ENCODE measurements around the gene APH1B. TPM values are rescaled to one million over a fixed set of nuclear protein-coding genes. Genes with fewer than 3 reads are reported as not detected.

Gene APH1B
- total and polyA plus RNA-seq, 9 of the 15 experiments (the other 6 are each of a cell fraction or from before 2014, with no cell fraction given) = 5.1 to 9.7 (median 7.0) TPM

DNA sequence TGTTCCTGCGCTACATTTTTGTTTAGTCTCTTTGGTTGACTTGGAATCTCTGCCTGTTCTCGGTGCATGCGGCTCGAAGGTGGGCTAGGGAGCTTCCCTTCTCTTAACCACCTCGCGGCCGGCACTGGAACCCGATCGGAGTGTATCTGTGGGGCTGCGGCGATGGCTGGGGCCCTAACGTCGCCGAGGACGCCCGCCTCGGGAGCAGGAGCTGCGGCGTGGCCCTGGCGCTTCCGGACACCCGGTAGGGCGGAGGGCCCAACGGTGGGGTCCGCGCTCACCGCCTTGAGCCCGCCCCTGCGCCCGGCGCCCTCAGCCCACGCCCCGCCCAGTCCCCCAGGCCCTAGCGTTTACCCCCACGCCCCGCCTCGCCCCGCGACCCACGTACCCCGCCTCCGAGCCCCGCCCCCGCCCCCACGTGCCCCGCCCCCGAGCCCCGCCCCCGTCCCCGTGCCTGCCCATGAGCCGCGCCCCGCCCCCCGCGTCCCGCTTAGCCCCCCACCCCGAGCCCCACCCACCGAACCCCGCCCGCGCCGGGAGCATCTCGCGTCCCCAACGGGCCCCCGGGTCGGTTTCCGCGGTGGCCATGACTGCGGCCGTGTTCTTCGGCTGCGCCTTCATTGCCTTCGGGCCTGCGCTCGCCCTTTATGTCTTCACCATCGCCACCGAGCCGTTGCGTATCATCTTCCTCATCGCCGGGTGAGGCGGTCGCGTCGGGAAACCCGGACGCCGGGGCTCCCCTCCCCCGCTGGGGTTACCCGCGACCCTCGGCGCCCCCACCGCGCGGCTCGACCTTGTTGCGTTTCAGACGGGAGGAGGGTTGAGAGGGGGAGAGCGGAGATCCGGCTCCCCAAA is at the start of gene APH1B (continued):
- TF ChIP-seq KLF16 (IDR thresholded peaks at IDR 0.05) (no peak), POLR2B (IDR thresholded peaks at IDR 0.05; ENCODE audit: low read depth, partially characterized antibody) (peak; percentile 53)

DNA sequence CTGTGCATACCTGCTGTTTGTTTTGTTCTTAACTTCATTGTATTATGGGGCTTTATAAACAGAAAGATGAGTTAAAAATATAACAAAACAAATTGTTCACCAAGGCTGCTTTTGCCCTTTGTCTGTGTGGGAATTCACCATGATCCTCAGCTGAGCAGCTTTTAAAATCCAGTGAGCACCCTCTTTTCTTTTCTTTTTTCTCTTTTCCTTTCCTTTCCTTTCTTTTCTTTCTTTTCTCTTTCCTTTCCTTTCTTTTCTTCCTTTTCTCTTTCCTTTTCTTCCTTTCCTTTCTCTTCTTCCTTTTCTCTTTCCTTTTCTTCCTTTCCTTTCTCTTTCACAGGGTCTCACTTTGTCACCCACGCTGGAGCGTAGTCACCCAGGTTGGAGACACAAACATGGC is 49.7 kb upstream of the APH1B start:
- ChIA-PET POLR2A (interaction anchor here (0.9 to 2.7 kb wide), 5 partner anchors 10 to 32 kb away, joined by 3 to 14 read pairs (median 4); no protein-coding TSS in a partner anchor), CTCF (ENCODE audit: low intra/inter-chr PET ratio) (no interaction called here)
- H3K9ac ChIP-seq (ENCODE audit: insufficient read depth in 1 of 2, low read depth in 2 of 2, low read length in 2 of 2) = peak overlapping the region in 1 of 2 experiments; percentile 49; a peak in 1 of 4 replicates
- no peak overlapping the region for H3K4me2 ChIP-seq (ENCODE audit: insufficient read depth, low read length)
- peaks cover 0 to 19% of the 10 kb centered on the region in 2 experiments; a peak in 3 of 5 replicates for H3K4me1 ChIP-seq (replicated peaks in 1 of 2; ENCODE audit: control insufficient read depth in 2 of 2, insufficient read depth in 2 of 2, low read length in 2 of 2)
- H2AFZ ChIP-seq (ENCODE audit: low read depth, low read length) = no peak overlapping the region
- H4K20me1 ChIP-seq (replicated peaks; ENCODE audit: control insufficient read depth, insufficient read depth, low read length) = no peaks in the 10 kb centered on the region
- in situ Hi-C loops (cut with MboI) = no loop called here
- 83% methylated on average over 2 of the region's 2 CpGs for WGBS (ENCODE audit: insufficient coverage, low coverage, missing lambda C conversion rate)
- no peak for DNase-seq (ENCODE audit: extremely low read depth in 1 of 4, low spot score in 3 of 4)
- no peak for ATAC-seq
- H3K9me1 ChIP-seq (ENCODE audit: control insufficient read depth, insufficient read depth, low read length) = no peaks in the 10 kb centered on the region
- H3K36me3 ChIP-seq (ENCODE audit: control insufficient read depth, insufficient read depth, low read length) = peaks cover 16% of the 10 kb centered on the region
- H3K9me3 ChIP-seq (replicated peaks; ENCODE audit: control insufficient read depth, insufficient read depth, low read depth, low read length) = no peaks in the 10 kb centered on the region
- H3K27me3 ChIP-seq (ENCODE audit: control insufficient read depth in 2 of 2, insufficient read depth in 2 of 2, low read length in 2 of 2) = no peaks in the 10 kb centered on the region
- H3K79me2 ChIP-seq (ENCODE audit: control insufficient read depth, insufficient read depth, low read length) = peaks cover 65% of the 10 kb centered on the region
- no peak overlapping the region for H3K4me3 ChIP-seq
- BruUV-seq (replicated peaks) = no TSS peak
- FAIRE-seq = no peak
- intact Hi-C loops (cut with micrococcal nuclease) = no loop called here
- peak overlapping the region; percentile 82; the same call in 1 of the 3 replicates for H3K27ac ChIP-seq (ENCODE audit: extremely low read depth, low read depth, low read length)
- TF ChIP-seq TOE1 (IDR thresholded peaks at IDR 0.05; ENCODE audit: borderline replicate concordance) (0 out of 2 replicates have a peak, but pooled peaks have one; percentile 27), TOE1 (CRISPR knock-in tag; IDR thresholded peaks at IDR 0.05; ENCODE audit: borderline replicate concordance, low read depth) (no peak), MTA2 (IDR thresholded peaks at IDR 0.05; ENCODE audit: low read depth) (peak; percentile 29; the same call in 1 of the 2 replicates), CAMTA2 (CRISPR knock-in tag; conservative IDR thresholded peaks at IDR 0.05) (no peak), U2AF1 (optimal IDR thresholded peaks at IDR 0.05; ENCODE audit: low read depth, low read length) (peak; percentile 75), RBBP5 (IDR thresholded peaks at IDR 0.05; ENCODE audit: borderline replicate concordance, insufficient read depth, low read length, poor library complexity, severe bottlenecking) (no peak), ZNF217 (CRISPR knock-in tag; IDR thresholded peaks at IDR 0.05) (no peak), ZNF695 (CRISPR knock-in tag; IDR thresholded peaks at IDR 0.05) (no peak), NBN (IDR thresholded peaks at IDR 0.05; ENCODE audit: low read depth) (no peak), ELF1 (tag; IDR thresholded peaks at IDR 0.05) (no peak), ZSCAN29 (IDR thresholded peaks at IDR 0.05) (no peak)
- TF ChIP-seq, protein P1, sequence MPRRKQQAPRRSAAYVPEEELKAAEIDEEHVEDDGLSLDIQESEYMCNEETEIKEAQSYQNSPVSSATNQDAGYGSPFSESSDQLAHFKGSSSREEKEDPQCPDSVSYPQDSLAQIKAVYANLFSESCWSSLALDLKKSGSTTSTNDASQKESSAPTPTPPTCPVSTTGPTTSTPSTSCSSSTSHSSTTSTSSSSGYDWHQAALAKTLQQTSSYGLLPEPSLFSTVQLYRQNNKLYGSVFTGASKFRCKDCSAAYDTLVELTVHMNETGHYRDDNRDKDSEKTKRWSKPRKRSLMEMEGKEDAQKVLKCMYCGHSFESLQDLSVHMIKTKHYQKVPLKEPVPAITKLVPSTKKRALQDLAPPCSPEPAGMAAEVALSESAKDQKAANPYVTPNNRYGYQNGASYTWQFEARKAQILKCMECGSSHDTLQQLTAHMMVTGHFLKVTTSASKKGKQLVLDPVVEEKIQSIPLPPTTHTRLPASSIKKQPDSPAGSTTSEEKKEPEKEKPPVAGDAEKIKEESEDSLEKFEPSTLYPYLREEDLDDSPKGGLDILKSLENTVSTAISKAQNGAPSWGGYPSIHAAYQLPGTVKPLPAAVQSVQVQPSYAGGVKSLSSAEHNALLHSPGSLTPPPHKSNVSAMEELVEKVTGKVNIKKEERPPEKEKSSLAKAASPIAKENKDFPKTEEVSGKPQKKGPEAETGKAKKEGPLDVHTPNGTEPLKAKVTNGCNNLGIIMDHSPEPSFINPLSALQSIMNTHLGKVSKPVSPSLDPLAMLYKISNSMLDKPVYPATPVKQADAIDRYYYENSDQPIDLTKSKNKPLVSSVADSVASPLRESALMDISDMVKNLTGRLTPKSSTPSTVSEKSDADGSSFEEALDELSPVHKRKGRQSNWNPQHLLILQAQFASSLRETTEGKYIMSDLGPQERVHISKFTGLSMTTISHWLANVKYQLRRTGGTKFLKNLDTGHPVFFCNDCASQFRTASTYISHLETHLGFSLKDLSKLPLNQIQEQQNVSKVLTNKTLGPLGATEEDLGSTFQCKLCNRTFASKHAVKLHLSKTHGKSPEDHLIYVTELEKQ (CRISPR knock-in tag; IDR thresholded peaks at IDR 0.05) = no peak
- TF ChIP-seq, protein P2, sequence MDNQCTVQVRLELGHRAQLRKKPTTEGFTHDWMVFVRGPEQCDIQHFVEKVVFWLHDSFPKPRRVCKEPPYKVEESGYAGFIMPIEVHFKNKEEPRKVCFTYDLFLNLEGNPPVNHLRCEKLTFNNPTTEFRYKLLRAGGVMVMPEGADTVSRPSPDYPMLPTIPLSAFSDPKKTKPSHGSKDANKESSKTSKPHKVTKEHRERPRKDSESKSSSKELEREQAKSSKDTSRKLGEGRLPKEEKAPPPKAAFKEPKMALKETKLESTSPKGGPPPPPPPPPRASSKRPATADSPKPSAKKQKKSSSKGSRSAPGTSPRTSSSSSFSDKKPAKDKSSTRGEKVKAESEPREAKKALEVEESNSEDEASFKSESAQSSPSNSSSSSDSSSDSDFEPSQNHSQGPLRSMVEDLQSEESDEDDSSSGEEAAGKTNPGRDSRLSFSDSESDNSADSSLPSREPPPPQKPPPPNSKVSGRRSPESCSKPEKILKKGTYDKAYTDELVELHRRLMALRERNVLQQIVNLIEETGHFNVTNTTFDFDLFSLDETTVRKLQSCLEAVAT (IDR thresholded peaks at IDR 0.05) = peak in 1 of 2 experiments; percentile 29; a peak in 1 of 4 replicates
